Progenitor cell of endocrine pancreas (in vitro differentiated cells): ENCODE results near the gene ABCC2. TPM values are rescaled to one million over a fixed set of nuclear protein-coding genes. Genes with fewer than 3 reads are reported as not detected.
A peak's percentile ranks its signal among the peaks of the same experiment; 100 is the strongest.
"Not testable (repeated sequence)": the region's sequence is repeated elsewhere in the genome, so short reads cannot be mapped to it uniquely, and the experiment has no call there.

Source experiments
- DNase-seq: peaks from one replicate; pipeline ENCODE4 v3.0.0; 2021; ENCODE audit warnings: low spot score; ENCODE audit not compliant: unreplicated experiment
- H3K27ac Mint-ChIP-seq: 2 replicates; pipeline ENCODE4 v1.8.0; 2021; ENCODE audit warnings: mild to moderate bottlenecking, moderate library complexity, mixed read lengths
- H3K27me3 Mint-ChIP-seq: 2 replicates; pipeline ENCODE4 v1.8.0; 2021; ENCODE audit warnings: mixed read lengths
- H3K36me3 Mint-ChIP-seq: 2 replicates; pipeline ENCODE4 v1.8.0; 2022; ENCODE audit warnings: mixed read lengths; ENCODE audit not compliant: insufficient read depth
- H3K4me1 Mint-ChIP-seq: 2 replicates; pipeline ENCODE4 v1.8.0; 2021; ENCODE audit warnings: low read depth, mixed read lengths
- H3K4me3 Mint-ChIP-seq: 2 replicates; pipeline ENCODE4 v1.8.0; 2021; ENCODE audit warnings: low read depth, mild to moderate bottlenecking, moderate library complexity, mixed read lengths
- H3K9me3 Mint-ChIP-seq: 2 replicates; pipeline ENCODE4 v1.8.0; 2021; ENCODE audit warnings: low read depth, mixed read lengths
- long read RNA-seq: library from polyadenylated mRNA; unstranded; transcript quantifications from one replicate; pipeline ENCODE4 v2.0.0, GENCODE V29; 2020
- total RNA-seq: library from RNA; stranded (reverse); gene quantifications from 2 replicates; pipeline ENCODE4 v1.2.1, GENCODE V29; 2021
- TF ChIP-seq, protein P1 (sequence below): fragments of 200-600 bp; sonication (generic); IDR thresholded peaks from one replicate; pipeline ENCODE4 v1.5.0; 2021; ENCODE audit warnings: antibody characterized with exemption, mild to moderate bottlenecking; ENCODE audit not compliant: unreplicated experiment

Gene ABCC2
- 0.75 and 0.89 TPM in 2 replicates for total RNA-seq
- long read RNA-seq, partial matches to known transcripts: 0 of 1 reads
- long read RNA-seq, other reads (novel, unspliced or antisense): 1 of 1 reads

DNA sequence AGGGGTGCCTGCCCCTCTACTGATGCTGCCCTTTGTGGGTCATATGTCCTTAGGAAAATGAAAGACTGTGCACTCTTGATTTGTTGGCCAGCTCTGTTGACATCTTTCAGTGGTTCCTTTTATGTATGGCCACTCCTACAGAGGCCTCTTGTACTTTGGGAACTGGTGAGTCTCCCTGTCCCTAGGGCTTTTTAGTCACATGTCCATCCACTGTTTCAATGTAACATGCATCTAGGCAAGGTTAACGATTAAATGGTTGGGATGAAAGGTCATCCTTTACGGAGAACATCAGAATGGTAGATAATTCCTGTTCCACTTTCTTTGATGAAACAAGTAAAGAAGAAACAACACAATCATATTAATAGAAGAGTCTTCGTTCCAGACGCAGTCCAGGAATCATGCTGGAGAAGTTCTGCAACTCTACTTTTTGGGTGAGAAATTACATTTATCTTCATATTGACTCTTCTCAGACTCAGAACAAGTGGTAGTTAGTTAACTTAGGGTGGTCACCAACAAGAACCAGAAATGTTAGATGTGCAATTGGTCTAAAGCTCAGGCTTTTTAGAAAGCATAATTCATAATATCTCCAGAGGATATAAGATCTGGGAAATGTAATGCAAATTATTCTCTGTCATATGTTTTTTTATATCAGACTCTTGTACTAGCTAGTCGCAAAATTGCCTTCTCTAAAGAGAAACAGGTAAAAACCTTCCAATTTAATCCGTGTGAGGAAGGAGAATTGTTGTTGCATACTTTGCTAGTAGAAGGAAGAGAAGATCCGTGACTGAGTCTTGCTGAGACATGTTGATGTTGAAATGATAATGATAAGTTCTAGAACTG is at the start of gene ABCC2:
Gene ABCC2, plus strand, starts transcription at position 194 of the 840 bp plus-strand sequence. Its CDS starts 205 bp downstream, at position 399.
- no peak within 1 kb of the TSS for H3K4me3 Mint-ChIP-seq
- H3K27ac Mint-ChIP-seq: no peak within 1 kb of the TSS
- peaks cover 2% of the 10 kb centered on the region for H3K4me1 Mint-ChIP-seq

DNA sequence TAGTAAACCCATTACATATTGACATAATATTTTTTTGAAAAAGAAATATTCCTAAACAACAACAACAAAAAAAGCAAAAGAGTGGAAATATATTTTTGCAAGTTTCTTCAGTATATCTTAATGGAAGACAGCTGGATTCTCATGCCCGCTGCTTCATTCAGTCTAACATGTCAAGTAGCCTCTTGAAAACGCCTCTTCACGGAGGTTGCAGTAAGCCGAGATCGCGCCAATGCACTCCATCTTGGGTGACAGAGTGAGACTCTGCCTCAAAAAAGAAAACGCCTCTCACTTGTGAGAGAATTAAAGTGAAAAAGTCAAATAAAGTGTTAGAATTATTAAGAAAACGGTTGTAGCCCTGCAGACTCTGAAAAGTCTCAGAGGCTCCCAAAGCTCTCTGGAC is 49.1 kb upstream of the ABCC2 start:
- H3K4me1 Mint-ChIP-seq: peaks cover 7% of the 10 kb centered on the region
- TF ChIP-seq, protein P1, sequence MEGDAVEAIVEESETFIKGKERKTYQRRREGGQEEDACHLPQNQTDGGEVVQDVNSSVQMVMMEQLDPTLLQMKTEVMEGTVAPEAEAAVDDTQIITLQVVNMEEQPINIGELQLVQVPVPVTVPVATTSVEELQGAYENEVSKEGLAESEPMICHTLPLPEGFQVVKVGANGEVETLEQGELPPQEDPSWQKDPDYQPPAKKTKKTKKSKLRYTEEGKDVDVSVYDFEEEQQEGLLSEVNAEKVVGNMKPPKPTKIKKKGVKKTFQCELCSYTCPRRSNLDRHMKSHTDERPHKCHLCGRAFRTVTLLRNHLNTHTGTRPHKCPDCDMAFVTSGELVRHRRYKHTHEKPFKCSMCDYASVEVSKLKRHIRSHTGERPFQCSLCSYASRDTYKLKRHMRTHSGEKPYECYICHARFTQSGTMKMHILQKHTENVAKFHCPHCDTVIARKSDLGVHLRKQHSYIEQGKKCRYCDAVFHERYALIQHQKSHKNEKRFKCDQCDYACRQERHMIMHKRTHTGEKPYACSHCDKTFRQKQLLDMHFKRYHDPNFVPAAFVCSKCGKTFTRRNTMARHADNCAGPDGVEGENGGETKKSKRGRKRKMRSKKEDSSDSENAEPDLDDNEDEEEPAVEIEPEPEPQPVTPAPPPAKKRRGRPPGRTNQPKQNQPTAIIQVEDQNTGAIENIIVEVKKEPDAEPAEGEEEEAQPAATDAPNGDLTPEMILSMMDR: no peak
- no peak overlapping the region for H3K27ac Mint-ChIP-seq
- DNase-seq: no peak
- peaks cover 15% of the 10 kb centered on the region for H3K36me3 Mint-ChIP-seq
- H3K9me3 Mint-ChIP-seq: no peaks in the 10 kb centered on the region
- H3K27me3 Mint-ChIP-seq: no peaks in the 10 kb centered on the region
- H3K4me3 Mint-ChIP-seq: peak overlapping the region; percentile 67

More for the DNA sequence above, at the start of gene ABCC2:
- no peak for DNase-seq
- TF ChIP-seq, protein P1: no peak
- peaks cover 3% of the 10 kb centered on the region for H3K9me3 Mint-ChIP-seq
- H3K36me3 Mint-ChIP-seq: no peaks in the 10 kb centered on the region
- no peaks in the 10 kb centered on the region for H3K27me3 Mint-ChIP-seq

DNA sequence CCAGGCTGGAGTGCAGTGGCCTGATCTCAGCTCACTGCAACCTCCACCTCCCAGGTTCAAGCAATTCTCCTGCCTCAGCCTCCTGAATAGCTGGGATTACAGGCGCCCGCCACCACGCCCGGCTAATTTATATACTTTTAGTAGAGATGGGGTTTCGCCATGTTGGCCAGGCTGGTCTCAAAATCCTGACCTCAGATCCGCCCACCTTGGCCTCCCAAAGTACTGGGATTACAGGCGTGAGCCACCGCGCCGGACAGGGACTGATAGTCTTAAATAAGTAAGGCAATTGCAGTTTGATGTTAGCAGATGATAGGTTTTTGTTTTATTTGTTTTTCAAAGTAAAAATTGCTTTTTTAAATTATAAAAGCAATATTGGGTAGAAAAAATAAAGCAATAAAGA is 48.3 kb upstream of the ABCC2 start:
- not testable (repeated sequence) for H3K27ac Mint-ChIP-seq, H3K4me1 Mint-ChIP-seq, H3K4me3 Mint-ChIP-seq, DNase-seq, H3K9me3 Mint-ChIP-seq, H3K27me3 Mint-ChIP-seq
- peaks cover 16% of the 10 kb centered on the region for H3K36me3 Mint-ChIP-seq

DNA sequence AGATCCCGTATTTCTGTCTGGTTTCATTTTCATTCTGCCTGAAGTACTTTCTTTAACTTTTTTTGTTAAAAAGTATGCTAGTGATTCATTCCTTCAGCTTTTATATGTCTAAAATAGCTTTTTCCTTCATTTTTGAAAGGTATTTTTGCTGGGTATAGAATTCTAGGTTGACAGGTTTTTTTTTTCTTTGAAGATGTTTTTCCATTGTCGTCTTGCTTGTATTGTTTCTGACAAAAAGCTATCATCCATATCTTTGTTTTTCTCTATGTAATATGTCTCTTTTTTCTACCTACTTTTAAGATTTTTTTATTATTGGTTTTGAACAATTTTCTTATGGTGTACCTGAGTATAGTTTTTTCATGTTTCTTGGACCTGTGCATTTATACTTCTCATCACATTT is 42.2 kb upstream of the ABCC2 start:
- no peak for DNase-seq
- Mint-ChIP-seq H3K27me3 (no peaks in the 10 kb centered on the region), H3K9me3 (peaks cover 11% of the 10 kb centered on the region), H3K4me3 (no peak overlapping the region), H3K36me3 (peaks cover 40% of the 10 kb centered on the region), H3K27ac (no peak overlapping the region), H3K4me1 (no peaks in the 10 kb centered on the region)
- TF ChIP-seq, protein P1: no peak

GRCh38 chr10:99740933-99741559 is 41.4 kb upstream of the ABCC2 start:
- Mint-ChIP-seq H3K9me3 (peaks cover 11% of the 10 kb centered on the region), H3K27me3 (no peaks in the 10 kb centered on the region), H3K27ac (no peak overlapping the region), H3K4me3 (no peak overlapping the region), H3K4me1 (no peaks in the 10 kb centered on the region), H3K36me3 (peaks cover 40% of the 10 kb centered on the region)
- no peak for DNase-seq
- TF ChIP-seq, protein P1: no peak
